Activated naive CD4-positive, alpha-beta T cell treated with Interleukin-2 at 50 U/mL for 16 hours (primary cell): ENCODE results near the gene PARD6G.
"Not testable (repeated sequence)": the region's sequence is repeated elsewhere in the genome, so short reads cannot be mapped to it uniquely, and the experiment has no call there.

Experiments
- DNase-seq: peaks from one replicate; pipeline ENCODE4 v3.0.0-alpha.2; 2020

PARD6G gene

GRCh38 chr18:80170395-80171053 is 76.8 kb downstream of the PARD6G start:
- no peak for DNase-seq

GRCh38 chr18:80169607-80170006 is 77.7 kb downstream of the PARD6G start:
- no peak for DNase-seq

- no peak for DNase-seq
These were observed 78.3 kb downstream of the PARD6G start for GRCh38 chr18:80168982-80169381.

- DNase-seq, result no peak
These were observed 79.0 kb downstream of the PARD6G start for GRCh38 chr18:80168346-80168745.

- DNase-seq, result no peak
These were observed 79.4 kb downstream of the PARD6G start for GRCh38 chr18:80167931-80168330.

- no peak for DNase-seq
These were observed 80.0 kb downstream of the PARD6G start for GRCh38 chr18:80167331-80167730.

GRCh38 chr18:80166725-80167124 is 80.6 kb downstream of the PARD6G start:
- no peak for DNase-seq

GRCh38 chr18:80166240-80166639 is 81.1 kb downstream of the PARD6G start:
- DNase-seq, result no peak

GRCh38 chr18:80164727-80165355 is 82.5 kb downstream of the PARD6G start:
- DNase-seq, result not testable (repeated sequence)

- DNase-seq, result no peak
These were observed 84.1 kb downstream of the PARD6G start for GRCh38 chr18:80163183-80163582.

GRCh38 chr18:80161781-80162417 is 85.4 kb downstream of the PARD6G start:
- no peak for DNase-seq

GRCh38 chr18:80159713-80160636 is 87.3 kb downstream of the PARD6G start:
- peak; percentile 49 for DNase-seq

- DNase-seq, result no peak
These were observed 88.9 kb downstream of the PARD6G start for GRCh38 chr18:80158365-80158764.

- DNase-seq, result peak; percentile 81
These were observed 89.5 kb downstream of the PARD6G start for GRCh38 chr18:80157708-80158343.

GRCh38 chr18:80154293-80154692 is 93.0 kb downstream of the PARD6G start:
- DNase-seq, result peak; percentile 55

GRCh38 chr18:80149667-80150066 is 97.6 kb downstream of the PARD6G start:
- DNase-seq, result no peak

GRCh38 chr18:80148326-80149199 is 98.8 kb downstream of the PARD6G start:
- no peak for DNase-seq

- DNase-seq, result peak; percentile 83
These were observed 99.6 kb downstream of the PARD6G start for GRCh38 chr18:80147418-80148325.

- DNase-seq, result no peak
These were observed 100.3 kb downstream of the PARD6G start for GRCh38 chr18:80147037-80147417.

- no peak for DNase-seq
These were observed 102.0 kb downstream of the PARD6G start for GRCh38 chr18:80145196-80145804.
